ENCODE measurements around the gene ABHD14A.

ABHD14A gene

DNA sequence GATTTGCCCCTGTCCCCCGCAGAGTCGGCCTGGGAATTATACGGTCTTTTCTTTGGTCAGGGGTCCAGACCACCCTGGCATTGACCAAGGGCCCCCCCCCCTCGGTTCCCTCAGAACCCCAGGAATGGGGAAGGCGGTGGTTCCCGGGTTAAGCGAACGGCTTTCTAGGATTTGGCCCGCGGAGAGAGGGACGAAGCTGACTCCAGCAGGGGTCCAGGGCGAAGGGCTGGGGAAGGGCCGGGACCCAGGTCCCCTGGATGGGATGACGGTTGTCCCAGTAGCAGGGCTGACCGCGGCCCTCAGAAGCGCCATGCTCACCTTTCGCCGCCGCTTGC, 33.4 kb upstream of the ABHD14A start:
- Histone ChIP-seq H3K9me3 (ENCODE audit: insufficient read depth, low read length, severe bottlenecking) (no peaks in the 10 kb centered on the region), H3K4me1 (ENCODE audit: insufficient read depth, low read length) (peaks cover 41% of the 10 kb centered on the region), H2AFZ (ENCODE audit: low read depth, low read length) (peak overlapping the region; percentile 69), H3K27me3 (ENCODE audit: insufficient read depth, low read length, poor library complexity) (no peaks in the 10 kb centered on the region), H3K4me3 (ENCODE audit: low read depth in 1 of 2, low read length in 2 of 2) (peak overlapping the region; percentile 82 to 84), H4K20me1 (ENCODE audit: insufficient read depth, low read length) (peaks cover 13% of the 10 kb centered on the region), H3K4me2 (ENCODE audit: insufficient read depth, low read length) (peak overlapping the region; percentile 97), H3K79me2 (ENCODE audit: insufficient read depth, low read length) (peaks cover 33% of the 10 kb centered on the region), H3K36me3 (ENCODE audit: insufficient read depth, low read length) (peaks cover 30% of the 10 kb centered on the region), H3K27ac (ENCODE audit: low read length) (peak overlapping the region; percentile 54), H3K9ac (ENCODE audit: low read depth, low read length) (peak overlapping the region; percentile 77)
- DNase-seq, result no peak
- no peak for ATAC-seq (ENCODE audit: insufficient read depth, low read depth)
- TF ChIP-seq, protein P1, sequence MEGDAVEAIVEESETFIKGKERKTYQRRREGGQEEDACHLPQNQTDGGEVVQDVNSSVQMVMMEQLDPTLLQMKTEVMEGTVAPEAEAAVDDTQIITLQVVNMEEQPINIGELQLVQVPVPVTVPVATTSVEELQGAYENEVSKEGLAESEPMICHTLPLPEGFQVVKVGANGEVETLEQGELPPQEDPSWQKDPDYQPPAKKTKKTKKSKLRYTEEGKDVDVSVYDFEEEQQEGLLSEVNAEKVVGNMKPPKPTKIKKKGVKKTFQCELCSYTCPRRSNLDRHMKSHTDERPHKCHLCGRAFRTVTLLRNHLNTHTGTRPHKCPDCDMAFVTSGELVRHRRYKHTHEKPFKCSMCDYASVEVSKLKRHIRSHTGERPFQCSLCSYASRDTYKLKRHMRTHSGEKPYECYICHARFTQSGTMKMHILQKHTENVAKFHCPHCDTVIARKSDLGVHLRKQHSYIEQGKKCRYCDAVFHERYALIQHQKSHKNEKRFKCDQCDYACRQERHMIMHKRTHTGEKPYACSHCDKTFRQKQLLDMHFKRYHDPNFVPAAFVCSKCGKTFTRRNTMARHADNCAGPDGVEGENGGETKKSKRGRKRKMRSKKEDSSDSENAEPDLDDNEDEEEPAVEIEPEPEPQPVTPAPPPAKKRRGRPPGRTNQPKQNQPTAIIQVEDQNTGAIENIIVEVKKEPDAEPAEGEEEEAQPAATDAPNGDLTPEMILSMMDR (IDR thresholded peaks at IDR 0.05; ENCODE audit: borderline replicate concordance, extremely low read depth, low read length, poor library complexity, severe bottlenecking), result no peak
- no peak for TF ChIP-seq EZH2 (IDR thresholded peaks at IDR 0.05; ENCODE audit: borderline replicate concordance, low read depth, low read length, severe bottlenecking)

DNA sequence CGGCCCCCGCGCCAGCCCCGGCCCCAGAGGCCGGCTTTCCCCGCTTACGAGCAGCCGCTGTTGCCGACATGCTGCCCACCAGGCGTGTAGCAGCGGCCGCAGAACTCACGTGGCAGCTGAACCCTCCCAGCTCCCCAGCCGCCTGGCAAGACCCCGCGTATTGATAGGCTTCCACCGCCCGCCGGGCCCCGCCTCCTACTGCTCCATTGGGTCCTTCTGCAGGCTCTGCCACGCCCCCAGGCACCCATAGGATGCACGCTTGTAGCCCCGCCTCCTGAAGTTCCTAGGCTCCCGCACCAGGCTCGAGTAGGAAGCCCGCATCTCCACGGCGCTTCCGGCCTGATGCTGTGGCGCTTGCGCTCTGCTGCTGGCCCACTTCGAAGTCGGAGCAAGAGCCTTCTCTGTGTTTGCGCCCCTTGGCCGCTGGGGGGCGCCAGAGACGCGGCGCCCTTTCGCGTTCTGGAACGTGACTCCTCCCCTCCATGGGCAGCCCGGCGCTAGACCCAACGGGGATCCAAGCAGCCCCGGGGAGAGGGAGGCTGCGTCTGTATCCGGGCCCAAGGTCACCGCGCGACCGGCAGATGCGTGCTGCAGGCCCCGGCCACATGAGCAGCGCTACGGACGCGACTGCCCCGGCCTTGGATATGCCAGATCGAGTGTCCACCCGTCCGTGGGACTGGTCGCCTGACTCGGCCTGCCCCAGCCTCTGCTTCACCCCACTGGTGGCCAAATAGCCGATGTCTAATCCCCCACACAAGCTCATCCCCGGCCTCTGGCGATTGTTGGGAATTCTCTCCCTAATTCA, 32.9 kb upstream of the ABHD14A start, which contains the start of the genes PARP3 and RRP9:
PARP3 (plus strand) TSS at position 566 of the 805 bp plus-strand sequence. CDS start 993 bp downstream, outside the sequence.
RRP9 (minus strand) TSS at position 107 of the 805 bp plus-strand sequence; CDS start at position 70, 37 bp downstream.
- H3K4me1 ChIP-seq (ENCODE audit: insufficient read depth, low read length), result peaks cover 41% of the 10 kb centered on the region
- no peaks in the 10 kb centered on the region for H3K9me3 ChIP-seq (ENCODE audit: insufficient read depth, low read length, severe bottlenecking)
- H3K4me3 ChIP-seq (ENCODE audit: low read depth in 1 of 2, low read length in 2 of 2), result peak within 1 kb of the TSS; percentile 82 to 84
- H3K9ac ChIP-seq (ENCODE audit: low read depth, low read length), result peak within 1 kb of the TSS; percentile 95
- no peaks in the 10 kb centered on the region for H3K27me3 ChIP-seq (ENCODE audit: insufficient read depth, low read length, poor library complexity)
- peak within 1 kb of the TSS; percentile 93 for H3K27ac ChIP-seq (ENCODE audit: low read length)
- ATAC-seq (ENCODE audit: insufficient read depth, low read depth) (peak; percentile 92), DNase-seq (peak; percentile 100)
- H3K36me3 ChIP-seq (ENCODE audit: insufficient read depth, low read length), result peaks cover 25% of the 10 kb centered on the region
- TF ChIP-seq EZH2 (IDR thresholded peaks at IDR 0.05; ENCODE audit: borderline replicate concordance, low read depth, low read length, severe bottlenecking), result no peak
- TF ChIP-seq, protein P1 (IDR thresholded peaks at IDR 0.05; ENCODE audit: borderline replicate concordance, extremely low read depth, low read length, poor library complexity, severe bottlenecking), result peak; percentile 99
- H4K20me1 ChIP-seq (ENCODE audit: insufficient read depth, low read length), result peaks cover 13% of the 10 kb centered on the region
- H2AFZ ChIP-seq (ENCODE audit: low read depth, low read length), result peak within 1 kb of the TSS; percentile 98
- H3K4me2 ChIP-seq (ENCODE audit: insufficient read depth, low read length), result peak within 1 kb of the TSS; percentile 97
- peaks cover 33% of the 10 kb centered on the region for H3K79me2 ChIP-seq (ENCODE audit: insufficient read depth, low read length)

DNA sequence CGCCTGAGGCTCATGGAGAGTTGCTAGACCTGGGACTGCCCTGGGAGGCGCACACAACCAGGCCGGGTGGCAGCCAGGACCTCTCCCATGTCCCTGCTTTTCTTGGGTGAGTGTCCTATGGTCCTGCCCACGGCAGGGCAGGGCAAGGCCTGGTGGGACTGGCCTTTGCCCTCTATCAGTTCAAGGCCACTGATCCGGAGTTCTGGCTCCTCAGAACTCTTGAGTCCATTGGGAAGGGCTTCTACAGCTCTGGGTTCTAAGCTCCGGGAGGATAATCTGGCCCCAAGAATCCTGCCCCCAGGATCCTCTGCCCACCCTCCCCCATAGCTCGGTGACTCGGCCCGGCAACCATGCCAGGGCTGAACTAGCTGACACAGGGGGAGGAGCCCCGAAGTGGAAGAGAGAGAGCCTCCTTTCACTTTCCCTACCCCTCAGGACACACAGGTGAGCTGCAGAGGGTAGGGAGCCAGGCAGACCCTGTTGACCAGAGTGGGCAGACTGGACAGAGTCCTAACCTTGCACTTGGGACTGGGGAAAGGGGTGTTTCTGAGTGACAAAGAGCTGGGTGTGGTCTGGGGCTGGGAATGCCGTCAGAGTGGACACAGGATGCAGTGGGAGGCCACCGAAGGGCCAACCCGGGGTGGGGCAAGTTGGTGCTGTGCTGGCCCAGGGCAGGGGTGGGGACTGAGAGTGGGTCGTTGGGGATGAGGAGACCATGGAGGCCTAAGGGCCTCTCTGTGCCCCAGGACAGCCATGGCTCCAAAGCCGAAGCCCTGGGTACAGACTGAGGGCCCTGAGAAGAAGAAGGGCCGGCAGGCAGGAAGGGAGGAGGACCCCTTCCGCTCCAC, 32.0 kb upstream of the ABHD14A start:
- H3K4me1 ChIP-seq (ENCODE audit: insufficient read depth, low read length), result peaks cover 41% of the 10 kb centered on the region
- H3K9me3 ChIP-seq (ENCODE audit: insufficient read depth, low read length, severe bottlenecking), result no peaks in the 10 kb centered on the region
- peaks cover 16% of the 10 kb centered on the region for H3K36me3 ChIP-seq (ENCODE audit: insufficient read depth, low read length)
- H3K9ac ChIP-seq (ENCODE audit: low read depth, low read length), result peak overlapping the region; percentile 95
- ATAC-seq (ENCODE audit: insufficient read depth, low read depth) (no peak), DNase-seq (peak; percentile 63)
- H3K4me2 ChIP-seq (ENCODE audit: insufficient read depth, low read length), result peak overlapping the region; percentile 97
- TF ChIP-seq, protein P1 (IDR thresholded peaks at IDR 0.05; ENCODE audit: borderline replicate concordance, extremely low read depth, low read length, poor library complexity, severe bottlenecking), result no peak
- TF ChIP-seq EZH2 (IDR thresholded peaks at IDR 0.05; ENCODE audit: borderline replicate concordance, low read depth, low read length, severe bottlenecking), result no peak
- H4K20me1 ChIP-seq (ENCODE audit: insufficient read depth, low read length), result peaks cover 13% of the 10 kb centered on the region
- H3K27me3 ChIP-seq (ENCODE audit: insufficient read depth, low read length, poor library complexity), result no peaks in the 10 kb centered on the region
- H3K4me3 ChIP-seq (ENCODE audit: low read depth in 1 of 2, low read length in 2 of 2), result peak overlapping the region; percentile 48 to 79; a peak in 3 of 4 replicates
- peaks cover 33% of the 10 kb centered on the region for H3K79me2 ChIP-seq (ENCODE audit: insufficient read depth, low read length)
- H2AFZ ChIP-seq (ENCODE audit: low read depth, low read length), result peak overlapping the region; percentile 98
- H3K27ac ChIP-seq (ENCODE audit: low read length), result peak overlapping the region; percentile 93

All from DND-41 (cell line).